Sigmoid colon (tissue), 7 donors: Measurements from ENCODE around the gene ZNF778. TPM values are rescaled to one million over a fixed set of nuclear protein-coding genes. Genes with fewer than 3 reads are reported as not detected.

Source experiments
- DNase-seq: peaks from one replicate; pipeline ENCODE4 v3.0.0-alpha.2; 2019
- H3K27ac ChIP-seq, 4 donors: fragments of 200-600 bp; sonication (generic); one replicate each; pipeline ENCODE4 v1.5.1; 2016 to 2019; ENCODE audit warnings: mild to moderate bottlenecking in 1 of 4
- H3K27me3 ChIP-seq, 3 donors: fragments of 200-600 bp; sonication (generic); one replicate each; pipeline ENCODE4 v1.5.1; 2019; ENCODE audit warnings: mild to moderate bottlenecking in 1 of 3
- H3K36me3 ChIP-seq, 4 donors: fragments of 200-600 bp; sonication (generic); one replicate each; pipeline ENCODE4 v1.5.1; 2016 to 2019
- H3K4me1 ChIP-seq, 4 donors: fragments of 200-600 bp; sonication (generic); one replicate each; pipeline ENCODE4 v1.5.1; 2017 to 2019
- H3K4me3 ChIP-seq, 4 donors: fragments of 200-600 bp; sonication (generic); one replicate each; pipeline ENCODE4 v1.5.1; 2017 to 2019; ENCODE audit warnings: mild to moderate bottlenecking in 2 of 4, moderate library complexity in 1 of 4
- H3K9me3 ChIP-seq, 4 donors: fragments of 200-600 bp in 3 of 4; sonication (generic) in 3 of 4; one replicate each; pipeline versions ENCODE4 v1.5.1 to v1.6.1; 2013 to 2019
- CTCF ChIP-seq, 4 experiments: fragments of 450-650 bp in 3 of 4; fragments of 200-600 bp in 1 of 4; IDR thresholded peaks; one replicate each; pipeline ENCODE4 v1.5.1; 2016 to 2019; ENCODE audit warnings: antibody characterized with exemption in 4 of 4, mild to moderate bottlenecking in 3 of 4, moderate library complexity in 2 of 4
- EP300 ChIP-seq, 4 donors: sonication (generic); formaldehyde crosslinking; IDR thresholded peaks; one replicate each; pipeline ENCODE4 v1.6.1; 2017; ENCODE audit warnings: antibody characterized with exemption in 4 of 4
- POLR2A ChIP-seq, 2 donors: fragments of 450-650 bp; IDR thresholded peaks; one replicate each; pipeline ENCODE4 v1.6.1; 2016; ENCODE audit warnings: antibody characterized with exemption in 2 of 2, mild to moderate bottlenecking in 2 of 2, moderate library complexity in 2 of 2
- POLR2AphosphoS5 ChIP-seq, 4 donors: sonication (generic); formaldehyde crosslinking; IDR thresholded peaks; one replicate each; pipeline ENCODE4 v1.6.1; 2017; ENCODE audit warnings: antibody characterized with exemption in 4 of 4
- whole genome bisulfite sequencing, 2 donors: extraction: QIAGEN DNeasy Blood & Tissue Kit; methylation state at CpG; one replicate each; pipeline ENCODE4 v1.1.7; 2013; 5-methylcytosine and 5-hydroxymethylcytosine counted together
- intact Hi-C: fragments of 100-400 bp; cut with DNase I; formaldehyde crosslinking; loops from one replicate; pipeline ENCODE4 v1.15.1; 2023
- polyA plus RNA-seq, 3 donors: library from polyadenylated mRNA; stranded (reverse); fragments of 200-250 nt; gene quantifications; one replicate each; pipeline ENCODE4 v1.2.3, GENCODE V29; 2013
- total RNA-seq, 4 donors: library from RNA; depleted of rRNA; stranded (reverse); fragments of >200 nt; gene quantifications; one replicate each; pipeline ENCODE4 v1.1.0, GENCODE V29; 2016
- donor health status: healthy with polysubstance abuse.
- donor health status: Bipolar disorder and iron deficiency.
- donor health status: healthy.

ZNF778 gene
- total and polyA plus RNA-seq, 7 donors = 0.69 to 96.1 (median 12.2) TPM

GRCh38 chr16:89222931-89223330 is 5.4 kb downstream of the ZNF778 start:
- WGBS, 2 donors = 96 to 97% methylated on average over 21 of the region's 21 CpGs
- Histone ChIP-seq H3K27me3 (no peaks in the 10 kb centered on the region), H3K27ac (no peak overlapping the region), H3K9me3 (peaks cover 0 to 5% (median 0%) of the 10 kb centered on the region in 4 donors), H3K4me1 (peaks cover 0 to 16% (median 16%) of the 10 kb centered on the region in 4 donors), H3K4me3 (no peak overlapping the region), H3K36me3 (peaks cover 33 to 78% (median 50%) of the 10 kb centered on the region in 4 donors)
- intact Hi-C loops = no loop called here
- no peak for DNase-seq
- TF ChIP-seq POLR2AphosphoS5 (IDR thresholded peaks at IDR 0.05) (no peak), CTCF (IDR thresholded peaks at IDR 0.05) (no peak), EP300 (IDR thresholded peaks at IDR 0.05) (no peak), POLR2A (IDR thresholded peaks at IDR 0.05) (no peak)

- TF ChIP-seq POLR2A (IDR thresholded peaks at IDR 0.05) (no peak), POLR2AphosphoS5 (IDR thresholded peaks at IDR 0.05) (no peak), EP300 (IDR thresholded peaks at IDR 0.05) (no peak), CTCF (IDR thresholded peaks at IDR 0.05) (no peak)
- Histone ChIP-seq H3K4me3 (no peak overlapping the region), H3K9me3 (peaks cover 0 to 5% (median 0%) of the 10 kb centered on the region in 4 donors), H3K4me1 (no peaks in the 10 kb centered on the region), H3K27ac (no peak overlapping the region), H3K36me3 (peaks cover 42 to 93% (median 65%) of the 10 kb centered on the region in 4 donors), H3K27me3 (no peaks in the 10 kb centered on the region)
- intact Hi-C loops = no loop called here
- DNase-seq = no peak
- WGBS, 2 donors = 98% methylated on average over 10 of the region's 10 CpGs
Measured at GRCh38 chr16:89224665-89225064, 7.2 kb downstream of the ZNF778 start.

GRCh38 chr16:89230255-89230654 is 12.8 kb downstream of the ZNF778 start:
- peaks cover 28 to 85% (median 49%) of the 10 kb centered on the region in 4 donors for H3K36me3 ChIP-seq
- H3K27me3 ChIP-seq = no peaks in the 10 kb centered on the region
- no peak for DNase-seq
- H3K9me3 ChIP-seq = peaks cover 0 to 5% (median 0%) of the 10 kb centered on the region in 4 donors
- TF ChIP-seq POLR2AphosphoS5 (IDR thresholded peaks at IDR 0.05) (no peak), POLR2A (IDR thresholded peaks at IDR 0.05) (no peak), EP300 (IDR thresholded peaks at IDR 0.05) (no peak), CTCF (IDR thresholded peaks at IDR 0.05) (no peak)
- WGBS, 2 donors = 96 to 97% methylated on average over 14 of the region's 14 CpGs
- intact Hi-C loops = no loop called here
- no peak overlapping the region for H3K4me3 ChIP-seq
- no peaks in the 10 kb centered on the region for H3K4me1 ChIP-seq
- H3K27ac ChIP-seq = no peak overlapping the region

- peaks cover 0 to 5% (median 0%) of the 10 kb centered on the region in 4 donors for H3K9me3 ChIP-seq
- H3K36me3 ChIP-seq = peaks cover 12 to 66% (median 36%) of the 10 kb centered on the region in 4 donors
- TF ChIP-seq EP300 (IDR thresholded peaks at IDR 0.05) = no peak
- no peak for TF ChIP-seq CTCF (IDR thresholded peaks at IDR 0.05)
- no peak for TF ChIP-seq POLR2A (IDR thresholded peaks at IDR 0.05)
- no peak for TF ChIP-seq POLR2AphosphoS5 (IDR thresholded peaks at IDR 0.05)
- DNase-seq = no peak
- WGBS, 2 donors = 93 to 98% methylated on average over 2 of the region's 2 CpGs
- no peaks in the 10 kb centered on the region for H3K4me1 ChIP-seq
- no peak overlapping the region for H3K4me3 ChIP-seq
- H3K27me3 ChIP-seq = no peaks in the 10 kb centered on the region
- intact Hi-C loops = no loop called here
- H3K27ac ChIP-seq = no peak overlapping the region
Measured at GRCh38 chr16:89232107-89232506, 14.6 kb downstream of the ZNF778 start.
